ENCODE data around the gene LIFR. TPM values are rescaled to one million over a fixed set of nuclear protein-coding genes. Genes with fewer than 3 reads are reported as not detected.
"Not testable (repeated sequence)": the region's sequence is repeated elsewhere in the genome, so short reads cannot be mapped to it uniquely, and the experiment has no call there.

LIFR gene
- polyA plus RNA-seq, 1 experiment, result 2.7 TPM

- ChIA-PET POLR2A (no interaction called here), CTCF (no interaction called here)
- Histone ChIP-seq H3K27me3 (ENCODE audit: control insufficient read depth, insufficient read depth, low read length) (peaks cover 3% of the 10 kb centered on the region), H3K4me3 (ENCODE audit: low read depth, low read length) (no peak overlapping the region), H3K36me3 (ENCODE audit: control insufficient read depth, insufficient read depth, low read length) (no peaks in the 10 kb centered on the region)
- no peak for TF ChIP-seq CTCF (IDR thresholded peaks at IDR 0.05; ENCODE audit: insufficient read depth, low read depth, low read length)
- no peak for DNase-seq (ENCODE audit: low read depth)
Measured at GRCh38 chr5:38574009-38574408, 17.6 kb upstream of the LIFR start.

GRCh38 chr5:38573521-38573920, 17.1 kb upstream of the LIFR start:
- ChIA-PET POLR2A (no interaction called here), CTCF (interaction anchor here (1.0 kb wide), 1 partner anchor 132 kb away, joined by 3 read pairs; no protein-coding TSS in a partner anchor)

GRCh38 chr5:38569180-38569579, 12.7 kb upstream of the LIFR start:
- no peak overlapping the region for H3K4me3 ChIP-seq (ENCODE audit: low read depth, low read length)
- TF ChIP-seq CTCF (IDR thresholded peaks at IDR 0.05; ENCODE audit: insufficient read depth, low read depth, low read length), result no peak
- no peak for DNase-seq (ENCODE audit: low read depth)
- POLR2A ChIA-PET, result no interaction called here
- H3K27me3 ChIP-seq (ENCODE audit: control insufficient read depth, insufficient read depth, low read length), result peaks cover 2% of the 10 kb centered on the region; the same call in 1 of the 2 replicates
- H3K36me3 ChIP-seq (ENCODE audit: control insufficient read depth, insufficient read depth, low read length), result no peaks in the 10 kb centered on the region
- CTCF ChIA-PET, result no interaction called here

More at GRCh38 chr5:38573521-38573920, 17.1 kb upstream of the LIFR start:
- H3K27me3 ChIP-seq (ENCODE audit: control insufficient read depth, insufficient read depth, low read length), result peaks cover 3% of the 10 kb centered on the region
- H3K36me3 ChIP-seq (ENCODE audit: control insufficient read depth, insufficient read depth, low read length), result no peaks in the 10 kb centered on the region
- H3K4me3 ChIP-seq (ENCODE audit: low read depth, low read length), result no peak overlapping the region
- no peak for DNase-seq (ENCODE audit: low read depth)
- no peak for TF ChIP-seq CTCF (IDR thresholded peaks at IDR 0.05; ENCODE audit: insufficient read depth, low read depth, low read length)

DNA sequence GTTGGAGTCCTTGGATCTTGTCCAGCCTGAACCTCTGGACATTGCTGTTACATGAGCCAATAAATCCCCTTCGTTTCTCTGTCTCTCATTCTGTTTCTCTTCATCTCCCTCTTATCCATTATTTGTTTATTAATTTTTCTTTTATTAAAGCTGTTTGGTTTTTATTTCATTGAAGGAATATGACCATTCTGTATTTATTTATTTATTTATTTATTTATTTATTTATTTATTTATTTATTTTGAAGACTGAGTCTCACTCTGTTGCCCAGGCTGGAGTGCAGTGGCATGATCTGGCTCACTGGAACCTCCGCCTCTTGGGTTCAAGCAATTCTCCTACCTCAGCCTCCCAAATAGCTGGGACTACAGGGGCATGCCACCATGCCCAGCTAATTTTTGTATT, 10.9 kb upstream of the LIFR start:
- POLR2A ChIA-PET, result not testable (repeated sequence)

DNA sequence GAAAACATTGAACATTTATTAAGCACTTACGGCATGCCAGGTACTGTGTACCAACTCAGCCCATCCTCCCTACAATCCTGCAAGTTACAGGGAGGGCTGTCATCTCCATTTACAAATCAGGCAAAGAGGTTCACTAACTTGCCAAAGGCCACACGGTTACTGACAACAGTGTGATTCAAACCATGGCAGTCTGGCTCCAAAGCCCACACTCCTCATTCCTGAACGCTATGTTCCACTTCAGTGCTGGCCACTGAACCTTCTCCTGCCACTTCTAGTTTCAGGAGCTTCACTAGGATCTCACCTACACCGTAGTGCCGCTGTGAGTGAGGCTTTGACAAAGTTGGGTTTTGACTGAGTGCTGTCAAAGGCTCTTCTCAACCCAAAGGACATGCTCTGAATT, 7.2 kb upstream of the LIFR start:
- no peak for DNase-seq (ENCODE audit: low read depth)
- H3K27me3 ChIP-seq (ENCODE audit: control insufficient read depth, insufficient read depth, low read length), result peaks cover 1% of the 10 kb centered on the region; the same call in 1 of the 2 replicates
- ChIA-PET CTCF (interaction anchor here (0.6 kb wide), 1 partner anchor 31 kb away, joined by 3 read pairs; no protein-coding TSS in a partner anchor), POLR2A (no interaction called here)
- no peaks in the 10 kb centered on the region for H3K36me3 ChIP-seq (ENCODE audit: control insufficient read depth, insufficient read depth, low read length)
- TF ChIP-seq CTCF (IDR thresholded peaks at IDR 0.05; ENCODE audit: insufficient read depth, low read depth, low read length), result no peak
- H3K4me3 ChIP-seq (ENCODE audit: low read depth, low read length), result no peak overlapping the region

More for the DNA sequence above, 10.9 kb upstream of the LIFR start:
- DNase-seq (ENCODE audit: low read depth); H3K4me3 ChIP-seq (ENCODE audit: low read depth, low read length); H3K27me3 ChIP-seq (ENCODE audit: control insufficient read depth, insufficient read depth, low read length); H3K36me3 ChIP-seq (ENCODE audit: control insufficient read depth, insufficient read depth, low read length): not testable (repeated sequence)
- CTCF ChIA-PET, result interaction anchor here (1.7 kb wide), 1 partner anchor 126 kb away, joined by 6 read pairs; no protein-coding TSS in a partner anchor
